ENCODE data around the gene CROCC2. TPM values are rescaled to one million over a fixed set of nuclear protein-coding genes. Genes with fewer than 3 reads are reported as not detected.

Gene CROCC2
- total and polyA plus RNA-seq, 2 of the 13 experiments (the other 11 are each of a cell fraction or from before 2014, with no cell fraction given) = not detected

- TF ChIP-seq SKIL (CRISPR knock-in tag; IDR thresholded peaks at IDR 0.05; ENCODE audit: borderline replicate concordance) (no peak), ZBTB21 (CRISPR knock-in tag; IDR thresholded peaks at IDR 0.05) (no peak), FOXK2 (IDR thresholded peaks at IDR 0.05) (no peak), MIXL1 (CRISPR knock-in tag; IDR thresholded peaks at IDR 0.05) (no peak), RAD21 (CRISPR knock-in tag; IDR thresholded peaks at IDR 0.05) (no peak), JUNB (CRISPR knock-in tag; IDR thresholded peaks at IDR 0.05; ENCODE audit: borderline replicate concordance) (no peak), PAF1 (CRISPR knock-in tag; IDR thresholded peaks at IDR 0.05) (no peak), ZNF770 (CRISPR knock-in tag; IDR thresholded peaks at IDR 0.05) (no peak), SALL1 (CRISPR knock-in tag; IDR thresholded peaks at IDR 0.05) (peak; percentile 55), GATAD2A (CRISPR knock-in tag; IDR thresholded peaks at IDR 0.05) (peak; percentile 38; the same call in 1 of the 2 replicates), ZFX (CRISPR knock-in tag; IDR thresholded peaks at IDR 0.05; ENCODE audit: low read depth) (peak; percentile 90), NR2F6 (IDR thresholded peaks at IDR 0.05) (peak; percentile 66; the same call in 1 of the 2 replicates), NR2F6 (CRISPR knock-in tag; IDR thresholded peaks at IDR 0.05) (peak; percentile 72), PITX1 (CRISPR knock-in tag; IDR thresholded peaks at IDR 0.05) (no peak; the same call in 1 of the 2 replicates), HES4 (CRISPR knock-in tag; IDR thresholded peaks at IDR 0.05; ENCODE audit: borderline replicate concordance) (0 out of 2 replicates have a peak, but pooled peaks have one; percentile 13), ZXDC (CRISPR knock-in tag; IDR thresholded peaks at IDR 0.05) (no peak), DNMT1 (CRISPR knock-in tag; IDR thresholded peaks at IDR 0.05) (peak; percentile 85; the same call in 1 of the 2 replicates), ZNF639 (CRISPR knock-in tag; conservative IDR thresholded peaks at IDR 0.05) (no peak), SRSF1 (optimal IDR thresholded peaks at IDR 0.05; ENCODE audit: low read depth, low read length) (no peak)
Observed at GRCh38 chr2:240966906-240967680, 61.0 kb downstream of the CROCC2 start (continued).

Measured in HepG2 (cell line).